SK-N-SH treated with all-trans-retinoic acid at 6 μM for 48 hours (cell line): Measurements from ENCODE around the gene CACNA1C.

ENCODE experiments used
- ATAC-seq: fragments of 200-7000 bp; cut with Tn5 transposase; 3 replicates; pipeline ENCODE4 v1.9.1; 2020; ENCODE audit warnings: mild to moderate bottlenecking, moderate library complexity
- ARNTL ChIP-seq: fragments of 450-650 bp; formaldehyde crosslinking; IDR thresholded peaks from 2 replicates; pipeline ENCODE4 v1.5.0; 2020; ENCODE audit warnings: low read depth, mild to moderate bottlenecking, moderate library complexity, borderline replicate concordance
- BACH2 ChIP-seq: fragments of 250-450 bp; sonication (Bioruptor Pico); IDR thresholded peaks from 2 replicates; pipeline ENCODE4 v1.9.0; 2021; ENCODE audit warnings: mild to moderate bottlenecking, borderline replicate concordance
- CREB5 ChIP-seq: fragments of 250-450 bp; sonication (Bioruptor Pico); IDR thresholded peaks from 2 replicates; pipeline ENCODE4 v1.5.1; 2020; ENCODE audit warnings: low read depth, mild to moderate bottlenecking, moderate library complexity
- CSDC2 ChIP-seq: fragments of 250-450 bp; sonication (Bioruptor Pico); IDR thresholded peaks from 2 replicates; pipeline ENCODE4 v1.5.0; 2020; ENCODE audit warnings: mild to moderate bottlenecking, moderate library complexity
- CSRNP3 ChIP-seq: fragments of 250-450 bp; sonication (Bioruptor Pico); IDR thresholded peaks from 2 replicates; pipeline ENCODE4 v1.5.1; 2021; ENCODE audit warnings: mild to moderate bottlenecking, moderate library complexity
- ESRRG ChIP-seq: fragments of 250-450 bp; sonication (Bioruptor Pico); IDR thresholded peaks from 2 replicates; pipeline ENCODE4 v1.6.1; 2021; ENCODE audit warnings: mild to moderate bottlenecking
- GLIS3 ChIP-seq: fragments of 250-450 bp; sonication (Bioruptor Pico); IDR thresholded peaks from 2 replicates; pipeline ENCODE4 v1.5.0; 2020; ENCODE audit warnings: mild to moderate bottlenecking, moderate library complexity
- ISL1 ChIP-seq: fragments of 250-450 bp; sonication (Bioruptor Pico); IDR thresholded peaks from 2 replicates; pipeline ENCODE4 v2.1.2; 2022; ENCODE audit warnings: mild to moderate bottlenecking, moderate library complexity
- OSR1 ChIP-seq: fragments of 250-450 bp; sonication (Bioruptor Pico); IDR thresholded peaks from 2 replicates; pipeline ENCODE4 v1.8.0; 2022; ENCODE audit warnings: moderate library complexity, mild to moderate bottlenecking, inconsistent platforms
- PATZ1 ChIP-seq: fragments of 250-450 bp; sonication (Bioruptor Pico); IDR thresholded peaks from 2 replicates; pipeline ENCODE4 v1.8.0; 2020; ENCODE audit warnings: mild to moderate bottlenecking, moderate library complexity, borderline replicate concordance
- POU6F1 ChIP-seq: fragments of 250-450 bp; sonication (Bioruptor Pico); IDR thresholded peaks from 2 replicates; pipeline ENCODE4 v1.8.0; 2021; ENCODE audit warnings: low read depth, mild to moderate bottlenecking, moderate library complexity, borderline replicate concordance
- PPARA ChIP-seq: fragments of 250-450 bp; sonication (Bioruptor Pico); IDR thresholded peaks from 2 replicates; pipeline ENCODE4 v1.5.0; 2020; ENCODE audit warnings: mild to moderate bottlenecking, borderline replicate concordance
- RARB ChIP-seq: fragments of 250-450 bp; sonication (Bioruptor Pico); IDR thresholded peaks from 2 replicates; pipeline ENCODE4 v1.8.0; 2021; ENCODE audit warnings: mild to moderate bottlenecking, moderate library complexity
- SNAI2 ChIP-seq: fragments of 250-450 bp; sonication (Bioruptor Pico); IDR thresholded peaks from 2 replicates; pipeline ENCODE4 v1.5.0; 2020; ENCODE audit warnings: mild to moderate bottlenecking, moderate library complexity
- TCF4 ChIP-seq: fragments of 250-450 bp; sonication (Bioruptor Pico); IDR thresholded peaks from 2 replicates; pipeline ENCODE4 v1.8.0; 2021; ENCODE audit warnings: mild to moderate bottlenecking, moderate library complexity, borderline replicate concordance
- TSHZ2 ChIP-seq: fragments of 250-450 bp; sonication (Bioruptor Pico); IDR thresholded peaks from 2 replicates; pipeline ENCODE4 v1.5.0; 2020; ENCODE audit warnings: mild to moderate bottlenecking, moderate library complexity
- ZC3H10 ChIP-seq: fragments of 250-450 bp; sonication (Bioruptor Pico); IDR thresholded peaks from 2 replicates; pipeline ENCODE4 v1.5.1; 2021; ENCODE audit warnings: mild to moderate bottlenecking, moderate library complexity
- ZFP3 ChIP-seq: fragments of 250-450 bp; sonication (Bioruptor Pico); IDR thresholded peaks from 2 replicates; pipeline ENCODE4 v1.5.0; 2020; ENCODE audit warnings: mild to moderate bottlenecking, moderate library complexity
- ZFP30 ChIP-seq: fragments of 450-650 bp; formaldehyde crosslinking; IDR thresholded peaks from 2 replicates; pipeline ENCODE4 v1.5.0; 2022; ENCODE audit warnings: mild to moderate bottlenecking, moderate library complexity
- ZNF70 ChIP-seq: fragments of 450-650 bp; formaldehyde crosslinking; IDR thresholded peaks from 2 replicates; pipeline ENCODE4 v1.5.0; 2020; ENCODE audit warnings: mild to moderate bottlenecking, moderate library complexity
- ZNF8 ChIP-seq: fragments of 450-650 bp; formaldehyde crosslinking; IDR thresholded peaks from 2 replicates; pipeline ENCODE4 v1.5.0; 2020; ENCODE audit warnings: mild to moderate bottlenecking, moderate library complexity

CACNA1C gene

GRCh38 chr12:2574355-2574935 is 521.7 kb downstream of the CACNA1C start:
- no peak for ATAC-seq
- TF ChIP-seq ARNTL (CRISPR knock-in tag) (no peak), ZNF70 (CRISPR knock-in tag) (no peak), OSR1 (no peak), ISL1 (CRISPR knock-in tag) (no peak), CSDC2 (CRISPR knock-in tag) (no peak), POU6F1 (CRISPR knock-in tag) (no peak), ZFP3 (CRISPR knock-in tag) (no peak), CSRNP3 (CRISPR knock-in tag) (no peak), RARB (CRISPR knock-in tag) (no peak), TCF4 (CRISPR knock-in tag) (no peak), CREB5 (CRISPR knock-in tag) (no peak), PPARA (no peak), GLIS3 (CRISPR knock-in tag) (no peak), ZC3H10 (no peak)
- TF ChIP-seq, all 23 proteins: peak for 0

GRCh38 chr12:2575245-2575644 is 522.5 kb downstream of the CACNA1C start:
- ATAC-seq: no peak
- TF ChIP-seq CREB5 (CRISPR knock-in tag) (no peak), POU6F1 (CRISPR knock-in tag) (no peak)

GRCh38 chr12:2578211-2578610 is 525.4 kb downstream of the CACNA1C start:
- no peak for ATAC-seq
- TF ChIP-seq ZFP3 (CRISPR knock-in tag) (no peak), TCF4 (CRISPR knock-in tag) (no peak), SNAI2 (CRISPR knock-in tag) (no peak), PATZ1 (CRISPR knock-in tag) (no peak), TSHZ2 (no peak), CSRNP3 (CRISPR knock-in tag) (no peak), RARB (CRISPR knock-in tag) (no peak), ESRRG (no peak), ZNF8 (CRISPR knock-in tag) (no peak), PPARA (no peak), ISL1 (CRISPR knock-in tag) (no peak), ZC3H10 (no peak), CREB5 (CRISPR knock-in tag) (no peak), BACH2 (CRISPR knock-in tag) (no peak), CSDC2 (CRISPR knock-in tag) (no peak), OSR1 (no peak), ZNF70 (CRISPR knock-in tag) (no peak), ZFP30 (no peak)
